Heart left ventricle (tissue), 16 donors: ENCODE data around the gene WDR47. TPM values are rescaled to one million over a fixed set of nuclear protein-coding genes. Genes with fewer than 3 reads are reported as not detected.

Experiments
- ATAC-seq, 4 donors: fragments of 200-7000 bp; cut with Tn5 transposase; one replicate each; pipeline ENCODE4 v1.9.1; 2020 to 2022; ENCODE audit warnings: moderate library complexity in 4 of 4, mild to moderate bottlenecking in 3 of 4, moderate number of reproducible peaks in 1 of 4
- DNase-seq, 5 donors: peaks; one replicate each; pipeline ENCODE4 v3.0.0-alpha.2; 2020
- H3K27ac ChIP-seq, 12 donors: fragments of 200-600 bp; sonication (generic) in 4 of 12; one replicate each; pipeline versions ENCODE4 v1.5.0 to v1.8.0; 2016 to 2022; ENCODE audit warnings: mild to moderate bottlenecking in 2 of 12
- H3K27me3 ChIP-seq, 9 donors: fragments of 200-600 bp; sonication (generic) in 2 of 9; one replicate each; pipeline versions ENCODE4 v1.5.1 to v1.8.0; 2016 to 2022; ENCODE audit warnings: mild to moderate bottlenecking in 3 of 9
- H3K36me3 ChIP-seq, 9 donors: fragments of 200-600 bp; sonication (generic) in 2 of 9; one replicate each; pipeline versions ENCODE4 v1.5.0 to v1.8.0; 2018 to 2022; ENCODE audit warnings: mild to moderate bottlenecking in 2 of 9
- H3K4me1 ChIP-seq, 12 donors: fragments of 200-600 bp; sonication (generic) in 4 of 12; one replicate each; pipeline versions ENCODE4 v1.5.0 to v1.8.0; 2016 to 2022; ENCODE audit warnings: mild to moderate bottlenecking in 3 of 12
- H3K4me3 ChIP-seq, 12 donors: fragments of 200-600 bp; sonication (generic) in 4 of 12; one replicate each; pipeline versions ENCODE4 v1.5.0 to v1.8.0; 2017 to 2022; ENCODE audit warnings: mild to moderate bottlenecking in 9 of 12, moderate library complexity in 4 of 12
- H3K9me3 ChIP-seq, 12 donors: fragments of 200-600 bp; sonication (generic) in 4 of 12; one replicate each; pipeline versions ENCODE4 v1.5.0 to v1.8.0; 2016 to 2022; ENCODE audit warnings: mild to moderate bottlenecking in 1 of 12
- CTCF ChIP-seq, 12 donors: fragments of 200-600 bp; sonication (generic) in 4 of 12; IDR thresholded peaks; one replicate each; pipeline versions ENCODE4 v1.5.0 to v1.8.0; 2018 to 2022; ENCODE audit warnings: antibody characterized with exemption in 12 of 12, mild to moderate bottlenecking in 5 of 12
- POLR2A ChIP-seq, 2 donors: fragments of 450-650 bp; IDR thresholded peaks; one replicate each; pipeline ENCODE4 v1.6.1; 2017; ENCODE audit warnings: antibody characterized with exemption in 2 of 2, mild to moderate bottlenecking in 2 of 2, moderate library complexity in 2 of 2
- WGBS, 4 donors: extraction: QIAGEN DNeasy Blood & Tissue Kit in 2 of 4; methylation state at CpG; one replicate each; pipeline versions ENCODE4 v1.1.5 to v1.1.7; 2013 to 2018; 5-methylcytosine and 5-hydroxymethylcytosine counted together
- intact Hi-C, 10 donors: fragments of 100-400 bp; cut with DNase I; formaldehyde crosslinking; loops; one replicate each; pipeline versions ENCODE4 v1.11.1 to v1.14.2; 2022
- polyA plus RNA-seq, 2 donors: library from polyadenylated mRNA; stranded (reverse); fragments of 200-250 nt; gene quantifications; one replicate each; pipeline ENCODE4 v1.2.3, GENCODE V29; 2013
- total RNA-seq, 9 donors: library from RNA; depleted of rRNA in 2 of 9; stranded (reverse); fragments of >200 nt in 2 of 9; fragmentation: NEBNext Ultra II Directional in 3 of 9; extraction: Animal tissue kit (Norgen Biotek cat#: 25700) in 3 of 9; gene quantifications; one replicate each; pipeline versions ENCODE4 v1.1.0 to v1.2.4, GENCODE V29; 2016 to 2023
- donor health status: ischemic (EF 13 %, LVEDD 7.1; RV severe dilation, severe dysfunction).
- donor health status: healthy with polysubstance abuse.
- donor health status: DM: no; HTN: yes; CAD: no.
- donor health status: DM: no; HTN: no; CAD: no.
- donor health status: ischemic (EF 25% LVEDD 6.9; RV normal size, moderate dysfunction).
- donor health status: ischemic (EF 25% LVEDD 5.7; RV mildly dilated, moderate dysfunction).
- donor health status: healthy.
- donor health status: DM: yes; HTN: yes; CAD: no.
- donor health status: ischemic (EF 35%, LVEDD 5.7; RV mildly dilated, moderate dysfunction).
- donor health status: nonischemic (EF 11% LVEDD 7.7; RV severe dilation, severe dysfunction).
- donor health status: DM: yes; HTN: yes; CAD: no.
- donor health status: PGD.
- donor health status: ischemic (EF 29% LVEDD 5.4; RV normal size, mild dysfunction).
- donor health status: nonischemic (EF 23%, LVEDD 6.1; RV moderate dilation, normal function).

WDR47 gene
- total and polyA plus RNA-seq, 11 donors, result 2.6 to 22.3 (median 14.6) TPM

GRCh38 chr1:109083501-109083900 is 41.6 kb upstream of the WDR47 start:
- H3K4me3 ChIP-seq, result no peak overlapping the region
- DNase-seq, result no peak
- H3K36me3 ChIP-seq, result no peaks in the 10 kb centered on the region
- WGBS, 4 donors, result 91 to 94% (median 93%) methylated on average over 3 of the region's 3 CpGs
- ATAC-seq, result no peak
- H3K9me3 ChIP-seq, result no peaks in the 10 kb centered on the region
- no peaks in the 10 kb centered on the region for H3K27me3 ChIP-seq
- no peak overlapping the region for H3K27ac ChIP-seq
- H3K4me1 ChIP-seq, result peaks cover 0 to 9% (median 6%) of the 10 kb centered on the region in 12 donors
- TF ChIP-seq CTCF (IDR thresholded peaks at IDR 0.05) (no peak), POLR2A (IDR thresholded peaks at IDR 0.05) (no peak)
- intact Hi-C loops, result no loop called here

GRCh38 chr1:109080441-109081082 is 38.7 kb upstream of the WDR47 start:
- Histone ChIP-seq H3K27me3 (no peaks in the 10 kb centered on the region), H3K27ac (peak overlapping the region; percentile 74 to 95 (median 82)), H3K4me1 (peaks cover 0 to 18% (median 12%) of the 10 kb centered on the region in 12 donors), H3K4me3 (peak overlapping the region in 4 of 12 donors; percentile 0 to 27 (median 9)), H3K36me3 (no peaks in the 10 kb centered on the region), H3K9me3 (no peaks in the 10 kb centered on the region)
- TF ChIP-seq CTCF (IDR thresholded peaks at IDR 0.05) (no peak), POLR2A (IDR thresholded peaks at IDR 0.05) (no peak)
- 60 to 76% (median 70%) methylated on average over 5 of the region's 5 CpGs for WGBS, 4 donors
- peak in 1 of 4 donors; percentile 39 for ATAC-seq
- intact Hi-C loops, result loop anchor here in 2 of 10 donors (1.0 kb wide), 2 partner anchors 10 to 20 kb away; partner anchors contain the start of gene TMEM167B (in 1 of the 2)
- no peak for DNase-seq

DNA sequence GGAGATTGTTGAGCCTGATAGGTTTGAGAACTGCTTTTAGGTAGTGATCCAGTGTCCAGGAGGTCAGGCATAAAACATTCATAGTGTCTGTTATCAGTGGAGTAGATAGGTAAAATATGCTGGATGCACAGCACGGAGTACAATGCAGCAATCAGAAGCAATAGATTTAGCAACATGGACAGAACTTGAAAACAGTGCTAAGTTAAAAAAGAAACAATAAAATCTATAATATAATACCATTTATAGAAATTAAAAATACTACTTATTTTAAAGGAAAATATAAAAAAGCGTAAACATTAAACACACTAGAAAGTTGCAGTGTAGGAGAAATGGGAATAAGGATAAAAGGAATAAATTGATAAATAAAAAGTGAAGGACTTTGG is 37.3 kb upstream of the WDR47 start:
- Histone ChIP-seq H3K27ac (peak overlapping the region; percentile 5 to 95 (median 82)), H3K27me3 (no peaks in the 10 kb centered on the region), H3K4me3 (peak overlapping the region in 6 of 12 donors; percentile 0 to 27 (median 9)), H3K4me1 (peaks cover 3 to 29% (median 21%) of the 10 kb centered on the region in 12 donors), H3K9me3 (no peaks in the 10 kb centered on the region), H3K36me3 (no peaks in the 10 kb centered on the region)
- ATAC-seq, result no peak
- DNase-seq, result no peak
- WGBS, 4 donors, result 91 to 98% (median 94%) methylated on average over 2 of the region's 2 CpGs
- intact Hi-C loops, result loop anchor here in 1 of 10 donors (5.0 kb wide), 1 partner anchor 37 kb away; the partner anchor contains the start of gene WDR47
- no peak for TF ChIP-seq POLR2A (IDR thresholded peaks at IDR 0.05)
- TF ChIP-seq CTCF (IDR thresholded peaks at IDR 0.05), result no peak

GRCh38 chr1:109078317-109078716 is 36.4 kb upstream of the WDR47 start:
- intact Hi-C loops, result loop anchor here in 1 of 10 donors (5.0 kb wide), 1 partner anchor 36 kb away; the partner anchor contains the start of gene WDR47
- DNase-seq (no peak), ATAC-seq (no peak)
- Histone ChIP-seq H3K36me3 (peaks cover 0 to 4% (median 0%) of the 10 kb centered on the region in 9 donors), H3K9me3 (no peaks in the 10 kb centered on the region), H3K27me3 (no peaks in the 10 kb centered on the region), H3K27ac (peak overlapping the region in 2 of 12 donors; percentile 29 to 83), H3K4me1 (peaks cover 3 to 29% (median 21%) of the 10 kb centered on the region in 12 donors), H3K4me3 (no peak overlapping the region)
- TF ChIP-seq CTCF (IDR thresholded peaks at IDR 0.05) (no peak), POLR2A (IDR thresholded peaks at IDR 0.05) (no peak)
- 75 to 93% (median 87%) methylated on average over 1 of the region's 1 CpG for WGBS, 4 donors
